IMR-90 (cell line): ENCODE data around the gene SEC16A. TPM values are rescaled to one million over a fixed set of nuclear protein-coding genes. Genes with fewer than 3 reads are reported as not detected.

Source experiments
- ATAC-seq: fragments of 200-7000 bp; cut with Tn5 transposase; 2 replicates; pipeline ENCODE4 v1.9.1; 2020; ENCODE audit warnings: low read depth, mild to moderate bottlenecking, moderate library complexity
- BruUV-seq: library from RNA; stranded (reverse); fragments of 400-500 nt; replicated peaks from 2 replicates; lab custom pipeline; 2021; lab: Mats Ljungman, UMichigan
- CTCF ChIA-PET: fragments of 300-600 bp; formaldehyde crosslinking; extraction: SDS; loops from one replicate; lab custom pipeline; 2021; ENCODE audit warnings: antibody characterized with exemption; lab: Yijun Ruan, JAX
- POLR2A ChIA-PET: fragments of 300-600 bp; sonication (Branson Sonifier 250); formaldehyde crosslinking; loops from one replicate; lab custom pipeline; 2022; ENCODE audit warnings: antibody characterized with exemption; ENCODE audit not compliant: unreplicated experiment; lab: Charles Lee
- DNase-seq: peaks from one replicate; pipeline ENCODE4 v3.0.0; 2013
- H2AFZ ChIP-seq: replicated peaks from 2 replicates; pipeline ENCODE3; 2013; ENCODE audit warnings: low read length, mild to moderate bottlenecking; ENCODE audit not compliant: poor library complexity
- H2AK5ac ChIP-seq: 2 replicates; pipeline ENCODE4 v1.6.1; 2013; ENCODE audit warnings: low read depth, low read length, inconsistent platforms
- H2AK9ac ChIP-seq: replicated peaks from 2 replicates; pipeline ENCODE3; 2013; ENCODE audit warnings: mild to moderate bottlenecking, low read depth, low read length, moderate library complexity; ENCODE audit not compliant: poor library complexity
- H2BK120ac ChIP-seq: 2 replicates; pipeline ENCODE4 v1.6.1; 2013; ENCODE audit warnings: low read depth, low read length, inconsistent platforms
- H2BK15ac ChIP-seq: 3 replicates; pipeline ENCODE4 v1.6.1; 2013; ENCODE audit warnings: low read depth, low read length, inconsistent platforms
- H2BK20ac ChIP-seq: 2 replicates; pipeline ENCODE4 v1.6.1; 2013; ENCODE audit warnings: low read depth, mild to moderate bottlenecking, inconsistent platforms, low read length, moderate library complexity
- H2BK5ac ChIP-seq: 2 replicates; pipeline ENCODE4 v1.6.1; 2013; ENCODE audit warnings: mild to moderate bottlenecking, low read depth, low read length, inconsistent platforms; ENCODE audit not compliant: poor library complexity, severe bottlenecking
- H3K14ac ChIP-seq: replicated peaks from 2 replicates; pipeline ENCODE4 v1.6.1; 2013; ENCODE audit warnings: low read depth, low read length, inconsistent platforms
- H3K18ac ChIP-seq: 2 replicates; pipeline ENCODE4 v1.6.1; 2013; ENCODE audit warnings: low read depth, low read length, control low read depth
- H3K23ac ChIP-seq: 2 replicates; pipeline ENCODE4 v1.6.1; 2013; ENCODE audit warnings: low read depth, low read length, inconsistent platforms
- H3K27ac ChIP-seq: 2 replicates; pipeline ENCODE4 v1.5.1; 2013; ENCODE audit warnings: mild to moderate bottlenecking, control low read depth, low read length; ENCODE audit not compliant: insufficient read depth
- H3K27me3 ChIP-seq: 2 replicates; pipeline ENCODE4 v1.6.1; 2013; ENCODE audit warnings: low read length; ENCODE audit not compliant: control insufficient read depth, insufficient read depth
- H3K36me3 ChIP-seq: 2 replicates; pipeline ENCODE4 v1.6.1; 2013; ENCODE audit warnings: low read length, mixed read lengths; ENCODE audit not compliant: control insufficient read depth, insufficient read depth
- H3K4ac ChIP-seq: 2 replicates; pipeline ENCODE4 v1.6.1; 2013; ENCODE audit warnings: low read depth, low read length, inconsistent platforms
- H3K4me1 ChIP-seq: 2 replicates; pipeline ENCODE4 v1.6.1; 2013; ENCODE audit warnings: low read length, mixed read lengths; ENCODE audit not compliant: control insufficient read depth, insufficient read depth
- H3K4me2 ChIP-seq: 2 replicates; pipeline ENCODE4 v1.6.1; 2013; ENCODE audit warnings: low read depth, mild to moderate bottlenecking, control low read depth, low read length, moderate library complexity
- H3K4me3 ChIP-seq: 2 replicates; pipeline ENCODE4 v1.5.1; 2013; ENCODE audit warnings: low read depth, mild to moderate bottlenecking, control low read depth, low read length, moderate library complexity; ENCODE audit not compliant: insufficient read depth
- H3K56ac ChIP-seq: 2 replicates; pipeline ENCODE4 v1.6.1; 2013; ENCODE audit warnings: low read length, inconsistent platforms; ENCODE audit not compliant: insufficient read depth; ENCODE audit errors: extremely low read depth
- H3K79me1 ChIP-seq, 2 experiments: 2 replicates each; pipeline ENCODE4 v1.6.1; 2013; ENCODE audit warnings: low read length in 2 of 2, inconsistent platforms in 1 of 2, low read depth in 1 of 2
- H3K9ac ChIP-seq: 2 replicates; pipeline ENCODE4 v1.6.1; 2013; ENCODE audit warnings: low read depth, low read length, control low read depth
- H3K9me1 ChIP-seq: 2 replicates; pipeline ENCODE4 v1.6.1; 2013; ENCODE audit warnings: low read length, inconsistent platforms; ENCODE audit not compliant: insufficient read depth
- H3K9me3 ChIP-seq: 2 replicates; pipeline ENCODE4 v1.6.1; 2013; ENCODE audit warnings: low read length; ENCODE audit not compliant: control insufficient read depth, insufficient read depth
- H4K20me1 ChIP-seq: 2 replicates; pipeline ENCODE4 v1.6.1; 2013; ENCODE audit warnings: low read length, inconsistent platforms; ENCODE audit not compliant: insufficient read depth
- H4K5ac ChIP-seq: 2 replicates; pipeline ENCODE4 v1.6.1; 2013; ENCODE audit warnings: mild to moderate bottlenecking, low read depth, low read length, control low read depth
- H4K8ac ChIP-seq, 2 experiments: 2 replicates each; pipeline ENCODE4 v1.6.1; 2013; ENCODE audit warnings: low read depth in 2 of 2, low read length in 2 of 2, control low read depth in 1 of 2, inconsistent platforms in 1 of 2
- H4K91ac ChIP-seq: 2 replicates; pipeline ENCODE4 v1.6.1; 2013; ENCODE audit warnings: low read depth, low read length, inconsistent platforms; ENCODE audit not compliant: insufficient read depth
- FOS ChIP-seq: fragments of 150-350 bp; IDR thresholded peaks from 2 replicates; pipeline ENCODE4 v1.6.1; 2016; ENCODE audit warnings: low read depth, low read length
- WGBS, 2 experiments: methylation state at CpG; one replicate each; pipeline versions ENCODE4 v1.1.5 to v1.1.7; 2013; ENCODE audit warnings: missing lambda C conversion rate in 2 of 2; ENCODE audit not compliant: insufficient read length in 1 of 2; ENCODE audit errors: extremely low coverage in 2 of 2; 5-methylcytosine and 5-hydroxymethylcytosine counted together
- dilution Hi-C: fragments of 300-500 bp; cut with HindIII; formaldehyde crosslinking; loops from one replicate; pipeline ENCODE4 v1.14.3; 2018; ENCODE audit warnings: low sequenced_read_pairs; ENCODE audit not compliant: unreplicated experiment
- in situ Hi-C: fragments of 300-500 bp; cut with MboI; formaldehyde crosslinking; loops from 3 replicates; pipeline ENCODE4 v1.14.3; 2019; ENCODE audit warnings: low sequenced_read_pairs, inconsistent platforms, mixed read lengths
- intact Hi-C: fragments of 100-400 bp; cut with micrococcal nuclease; formaldehyde crosslinking; loops from 2 replicates; pipeline ENCODE4 v1.10.0; 2022
- polyA plus RNA-seq, 3 experiments: library from polyadenylated mRNA; depleted of rRNA; stranded (reverse); fragments of >200 nt; gene quantifications; 2 replicates each; pipeline ENCODE4 v1.2.3, GENCODE V29; 2012; ENCODE audit warnings: low replicate concordance in 1 of 3
- total RNA-seq: library from RNA; depleted of rRNA; stranded (reverse); fragments of >200 nt; gene quantifications from 2 replicates; pipeline ENCODE4 v1.2.3, GENCODE V29; 2012

SEC16A gene
- total and polyA plus RNA-seq, 2 of the 4 experiments (the other 2 are of a cell fraction) = 12.2 to 48.1 TPM

- Histone ChIP-seq H3K9me3 (no peaks in the 10 kb centered on the region), H3K9ac (no peak overlapping the region), H3K23ac (no peak overlapping the region), H3K18ac (no peak overlapping the region), H4K8ac (no peak overlapping the region), H2AFZ (no peak overlapping the region), H3K14ac (no peak overlapping the region), H4K91ac (no peak overlapping the region), H3K56ac (no peak overlapping the region), H2BK15ac (no peak overlapping the region), H3K4ac (no peak overlapping the region), H2BK5ac (no peak overlapping the region), H2AK5ac (no peak overlapping the region), H2BK20ac (no peak overlapping the region), H3K9me1 (no peaks in the 10 kb centered on the region), H3K4me2 (no peak overlapping the region), H3K4me1 (no peaks in the 10 kb centered on the region), H3K36me3 (peaks cover 86% of the 10 kb centered on the region), H4K20me1 (peaks cover 30% of the 10 kb centered on the region), H3K27me3 (no peaks in the 10 kb centered on the region), H2AK9ac (peak overlapping the region; percentile 42), H4K5ac (no peak overlapping the region), H3K79me1 (peaks cover 15 to 44% of the 10 kb centered on the region in 2 experiments; a peak in 3 of 4 replicates), H3K4me3 (no peak overlapping the region), H3K27ac (no peak overlapping the region), H2BK120ac (no peak overlapping the region)
- no TSS peak for BruUV-seq
- TF ChIP-seq FOS = no peak
- POLR2A ChIA-PET = no interaction called here
- WGBS, 2 experiments = no CpG with 5 or more reads among the region's 7 CpGs
- ATAC-seq (no peak), DNase-seq (no peak)
- intact Hi-C loops (no loop called here), dilution Hi-C loops (no loop called here), in situ Hi-C loops (no loop called here)
- CTCF ChIA-PET = no interaction called here
Observed at GRCh38 chr9:136445799-136446198, 37.0 kb downstream of the SEC16A start.
